ENCODE data around the gene ZNF746.
"Not testable (repeated sequence)": the region's sequence is repeated elsewhere in the genome, so short reads cannot be mapped to it uniquely, and the experiment has no call there.

The ZNF746 gene

DNA sequence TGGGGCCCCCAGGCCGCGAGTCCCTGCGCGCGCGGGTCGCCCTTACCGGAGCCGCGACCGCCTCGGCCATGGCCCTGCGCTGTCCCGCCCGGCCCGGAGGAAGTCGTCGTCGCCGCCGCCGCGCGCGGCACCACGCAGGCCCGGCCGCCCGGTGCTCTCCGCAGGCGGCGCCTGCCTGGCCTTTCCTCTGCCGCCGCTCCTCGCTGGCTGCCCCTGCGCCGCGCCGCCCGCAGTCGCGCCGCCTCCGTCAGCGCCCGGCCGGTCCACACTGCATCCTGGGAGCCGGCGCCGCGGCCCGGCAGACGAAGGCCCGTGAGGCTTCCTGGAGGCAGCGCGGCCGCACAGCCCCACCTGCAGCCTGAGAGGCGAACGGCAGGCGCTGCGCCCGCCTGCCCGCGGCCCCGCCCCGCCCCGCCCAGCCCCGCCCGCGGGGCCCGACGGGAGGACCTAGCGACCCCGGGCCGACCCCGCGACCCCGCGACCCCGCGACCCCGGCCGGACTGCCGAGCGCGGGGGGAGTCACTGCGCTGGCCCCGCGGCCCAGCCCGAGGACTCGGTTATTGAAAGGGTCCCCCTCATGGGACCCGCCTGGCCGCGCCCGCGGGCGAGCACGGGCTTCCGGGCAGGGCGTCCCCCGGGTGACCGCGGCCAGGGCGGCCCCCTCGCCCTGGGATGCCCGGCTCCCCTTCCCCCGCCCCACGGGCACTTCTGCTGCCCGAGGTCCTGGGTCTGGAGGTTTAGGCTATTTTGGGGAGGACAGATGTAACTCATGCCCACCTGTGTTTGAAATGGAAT, at the start of gene ZNF746:
Gene ZNF746, minus strand, starts transcription at position 343 of the 795 bp plus-strand sequence. Its CDS starts 273 bp downstream, at position 70.
- DNase-seq, result peak; percentile 57

- no peak for DNase-seq
Measured at GRCh38 chr7:149547126-149547525, 49.5 kb upstream of the ZNF746 start.

- no peak for DNase-seq
Measured at GRCh38 chr7:149546331-149546730, 48.7 kb upstream of the ZNF746 start.

DNA sequence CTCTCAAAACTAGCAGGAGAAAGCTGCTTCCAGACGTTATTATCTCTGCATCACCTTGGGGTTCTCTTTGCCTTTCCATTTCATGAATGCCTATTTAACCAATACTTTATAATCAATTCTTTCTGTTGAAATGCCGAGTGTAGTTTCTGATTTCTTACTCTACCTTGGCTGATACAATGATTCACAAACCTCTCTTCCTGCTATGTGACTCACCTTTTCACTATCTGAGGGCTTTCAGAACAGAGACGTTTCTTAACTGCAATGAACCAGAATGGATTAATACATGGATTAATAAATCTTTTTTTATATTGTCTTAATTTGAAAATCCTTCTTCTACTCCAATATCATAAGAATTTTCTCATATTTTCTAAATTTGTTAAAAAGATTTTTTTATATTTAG, 46.4 kb upstream of the ZNF746 start:
- DNase-seq, result no peak

DNA sequence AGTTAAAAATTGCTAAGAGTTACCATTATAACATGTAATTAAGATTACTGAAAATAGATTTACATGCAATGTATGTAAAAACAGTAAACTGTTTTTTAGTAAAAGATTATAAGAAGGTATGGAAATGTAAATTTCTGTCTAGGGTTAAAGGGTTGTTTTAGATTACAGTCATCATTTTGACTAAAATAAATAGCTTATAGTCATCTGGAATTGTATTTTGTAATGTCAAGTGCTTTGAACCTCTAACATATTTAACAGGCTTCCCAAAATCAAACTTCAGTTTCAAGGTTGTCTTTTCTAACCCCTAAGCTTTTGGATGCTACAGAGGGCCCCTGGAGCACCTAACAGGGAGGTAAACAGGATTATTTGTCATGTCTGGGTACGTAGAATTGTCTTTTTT, 35.0 kb upstream of the ZNF746 start:
- DNase-seq, result no peak

DNA sequence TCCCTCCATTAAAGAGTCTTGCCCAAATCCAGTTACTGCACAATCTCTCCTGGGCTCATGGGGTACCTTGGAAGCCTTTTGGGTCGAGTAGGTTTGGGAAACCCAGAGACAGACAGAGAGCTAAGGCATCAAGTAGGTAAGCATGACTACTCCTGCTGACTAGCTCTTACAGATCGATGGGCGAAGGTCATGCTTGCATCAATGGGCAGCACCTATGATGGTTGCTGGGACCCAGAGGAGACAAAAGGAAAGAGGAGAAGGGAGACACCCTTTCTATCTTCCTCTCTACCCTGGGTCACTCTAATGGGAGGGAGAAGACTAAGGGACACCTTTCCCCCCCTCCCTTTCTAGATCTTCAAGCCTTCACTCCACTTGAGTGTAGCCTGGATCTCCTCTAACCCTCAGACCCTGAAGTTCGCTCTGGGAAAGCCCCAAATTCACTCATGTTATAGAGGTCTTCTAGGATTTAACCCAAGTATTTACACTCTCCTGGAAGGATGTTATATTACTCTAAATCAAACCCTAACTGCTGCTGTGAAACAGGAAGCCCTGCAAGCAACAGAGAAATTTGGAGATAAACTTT, 31.6 kb upstream of the ZNF746 start:
- no peak for DNase-seq

- no peak for DNase-seq
Measured at GRCh38 chr7:149527414-149527813, 29.8 kb upstream of the ZNF746 start.

DNA sequence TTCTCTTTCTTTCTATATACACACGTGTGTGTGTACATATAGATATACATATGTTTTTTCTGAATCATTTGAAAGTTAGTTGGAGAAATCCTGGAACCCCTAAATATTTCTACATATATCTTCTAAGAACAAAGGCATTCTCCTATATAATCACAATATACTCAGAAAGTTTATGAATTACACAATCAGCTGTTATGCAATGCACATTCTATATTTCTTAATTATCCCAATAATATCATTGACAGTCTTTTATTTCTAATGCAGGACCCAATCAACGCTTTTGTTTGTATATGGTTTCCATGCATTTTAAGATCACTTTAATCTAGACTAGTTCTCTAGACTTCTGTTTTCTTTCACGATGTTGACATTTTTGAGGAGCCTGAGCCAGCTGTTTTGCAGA, 27.7 kb upstream of the ZNF746 start:
- DNase-seq, result no peak

GRCh38 chr7:149524394-149524793, 26.8 kb upstream of the ZNF746 start:
- DNase-seq, result no peak

DNA sequence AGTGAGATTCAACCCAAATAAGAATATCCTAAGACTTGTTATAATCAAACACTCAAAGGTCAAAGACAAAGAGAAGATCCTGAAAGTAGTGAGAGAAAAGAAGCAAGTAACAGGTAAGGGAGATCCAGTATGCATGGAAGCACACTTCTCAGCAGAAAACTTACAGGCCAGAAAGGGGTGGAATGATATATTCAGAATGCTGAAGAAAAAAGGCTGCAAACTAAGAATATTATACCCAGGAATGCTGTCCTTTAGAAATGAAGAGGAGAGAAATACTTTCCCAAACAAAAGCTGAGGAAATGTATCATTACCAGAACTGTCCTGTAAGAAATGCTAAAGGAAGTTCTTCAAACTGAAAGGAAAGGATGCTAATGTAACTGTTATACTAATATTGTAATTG, 12.6 kb upstream of the ZNF746 start:
- DNase-seq, result no peak

- DNase-seq, result no peak
Measured at GRCh38 chr7:149509774-149510173, 12.2 kb upstream of the ZNF746 start.

GRCh38 chr7:149505551-149505950, 7.9 kb upstream of the ZNF746 start:
- DNase-seq, result no peak

DNA sequence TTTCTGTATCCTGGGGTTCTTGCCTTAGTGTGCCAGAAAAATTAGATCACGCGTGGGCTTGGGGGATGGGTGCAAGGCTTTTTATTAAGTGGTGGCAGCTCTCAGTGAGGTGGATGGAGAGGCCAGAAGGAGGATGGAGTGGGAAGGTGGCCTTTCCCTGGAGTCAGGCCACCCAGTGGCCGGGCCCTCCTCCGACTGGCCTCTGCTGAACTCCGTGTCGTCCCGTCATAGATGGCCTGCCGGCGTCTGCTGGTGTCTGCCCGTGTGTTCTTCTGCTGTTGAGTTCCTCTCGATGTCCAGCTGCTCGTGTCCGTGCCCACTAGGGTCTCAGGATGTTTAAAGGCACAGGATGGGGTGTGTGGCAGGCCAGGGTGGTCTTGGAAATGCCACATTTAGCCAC, 4.0 kb upstream of the ZNF746 start:
- DNase-seq, result no peak

DNA sequence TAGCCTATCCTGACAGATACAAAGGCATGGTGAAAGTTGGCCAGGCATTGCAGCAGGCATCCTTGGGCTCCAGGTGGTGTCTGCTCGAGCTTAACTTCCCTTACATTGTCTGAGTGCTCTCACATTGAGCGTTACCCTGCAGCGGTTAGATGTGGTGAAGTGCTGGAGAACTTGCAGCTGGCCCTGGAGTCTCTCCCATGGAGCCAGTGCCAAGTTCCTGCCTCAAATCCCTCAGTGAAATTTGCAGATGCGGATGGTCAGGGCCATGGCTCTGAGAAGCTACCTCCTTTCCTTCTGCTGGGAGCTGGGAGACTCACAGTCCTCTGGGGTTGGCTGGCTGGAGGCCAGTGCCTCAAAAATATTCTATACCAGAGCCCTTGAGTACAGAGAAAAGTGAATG, 3.3 kb upstream of the ZNF746 start:
- DNase-seq, result no peak

GRCh38 chr7:149500201-149500600, 2.6 kb upstream of the ZNF746 start:
- DNase-seq, result no peak

DNA sequence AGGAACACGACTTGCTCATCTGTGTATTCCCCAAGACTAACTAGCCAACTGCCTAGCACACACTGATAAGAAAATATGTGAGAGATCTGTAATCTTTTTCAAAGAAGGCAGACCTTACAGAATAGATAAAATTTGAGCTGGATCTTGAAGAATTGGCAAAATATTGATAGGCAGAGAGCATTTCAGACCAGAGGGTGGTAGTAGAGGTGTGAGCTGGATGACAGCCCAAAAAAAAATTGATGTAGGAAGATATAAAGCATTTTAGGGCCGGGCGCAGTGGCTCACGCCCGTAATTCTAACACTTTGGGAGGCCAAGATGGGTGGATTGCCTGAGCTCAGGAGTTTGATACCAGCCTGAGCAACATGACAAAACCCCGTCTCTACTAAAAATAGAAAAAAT, 1.2 kb upstream of the ZNF746 start:
- no peak for DNase-seq

- DNase-seq, result no peak
Measured at GRCh38 chr7:149496642-149497391, 792 bp downstream of the ZNF746 start.

DNA sequence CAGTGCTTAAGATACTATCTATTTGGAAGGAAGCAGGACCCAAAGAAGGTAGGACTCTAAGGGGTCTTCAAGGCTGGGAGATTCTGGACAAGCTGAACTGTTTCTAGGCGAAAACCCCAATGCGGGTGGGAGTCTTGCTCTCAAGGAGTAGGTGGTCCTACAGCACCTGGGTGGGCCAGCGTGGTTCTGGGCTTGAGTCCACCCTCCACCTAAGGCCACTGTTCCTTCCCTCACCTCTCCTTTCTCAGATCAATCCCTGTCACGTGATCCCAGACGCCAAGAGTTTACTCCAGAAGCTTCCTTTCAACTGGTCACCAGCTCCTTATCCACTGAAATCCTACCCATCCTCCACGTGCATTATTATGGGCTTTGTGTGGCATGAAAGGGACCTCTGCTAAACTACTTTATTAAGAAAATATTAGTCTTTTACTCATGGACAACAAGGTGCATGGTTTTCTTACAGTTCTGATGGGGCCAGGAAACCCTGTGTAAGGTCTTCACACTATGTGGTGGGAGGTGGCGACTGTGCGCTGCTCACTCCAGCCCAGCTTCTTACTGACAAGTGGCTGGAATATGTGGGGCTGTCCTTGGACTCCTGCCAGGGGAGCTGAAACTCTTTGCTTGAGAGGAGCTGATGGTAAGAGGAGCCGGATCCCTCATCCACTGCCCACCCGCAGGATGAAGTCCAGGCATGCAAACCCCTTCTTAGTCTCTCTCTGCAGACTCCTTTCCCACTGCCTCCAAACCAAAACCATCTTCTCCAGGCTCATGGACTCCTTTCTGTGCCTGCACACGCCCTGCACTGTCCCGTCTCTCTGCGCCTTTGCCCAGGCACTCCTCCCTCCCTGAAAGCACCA, 1.6 kb downstream of the ZNF746 start:
- DNase-seq, result no peak

GRCh38 chr7:149494738-149495368, 2.8 kb downstream of the ZNF746 start:
- peak; percentile 57 for DNase-seq

- DNase-seq, result not testable (repeated sequence)
Measured at GRCh38 chr7:149493975-149494374, 3.6 kb downstream of the ZNF746 start.

- no peak for DNase-seq
Measured at GRCh38 chr7:149493366-149493765, 4.2 kb downstream of the ZNF746 start.

DNA sequence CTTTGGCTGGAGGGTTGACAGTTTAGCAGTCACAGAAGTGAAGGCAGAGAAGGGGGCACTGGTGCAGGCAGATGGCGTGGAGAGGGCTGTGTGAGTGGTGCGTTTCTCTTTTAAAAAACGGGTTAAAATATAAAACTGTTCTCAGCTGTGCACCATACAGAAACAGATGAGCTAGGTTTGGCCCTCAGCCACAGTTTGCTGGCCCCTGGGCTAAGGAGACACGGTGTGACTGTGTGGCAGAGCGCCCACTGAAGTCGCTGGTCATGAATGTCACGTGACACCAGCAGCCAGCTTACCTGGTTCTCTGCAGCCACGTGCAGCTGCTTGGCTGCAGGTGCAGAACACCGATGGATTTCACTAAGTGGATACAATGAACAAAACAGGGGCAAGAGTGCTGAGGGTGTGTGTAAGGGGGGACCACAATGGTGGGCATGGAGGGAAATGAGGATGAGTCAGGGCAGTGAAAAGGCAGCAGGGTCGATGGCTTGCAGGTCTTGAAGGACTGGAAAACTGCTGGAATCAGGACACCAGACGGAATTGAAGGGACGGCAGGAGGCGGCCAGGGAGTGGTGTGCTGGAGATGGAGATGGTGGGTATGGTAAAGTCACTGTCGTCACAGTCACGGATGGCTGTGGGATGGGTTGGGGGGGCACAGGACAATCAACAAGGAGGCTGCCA, 7.4 kb downstream of the ZNF746 start:
- no peak for DNase-seq

Measured in GF-D8 (cell line).